Naive thymus-derived CD8-positive, alpha-beta T cell (primary cell): ENCODE data around the gene ZDHHC11B. TPM values are rescaled to one million over a fixed set of nuclear protein-coding genes. Genes with fewer than 3 reads are reported as not detected.
A peak's percentile ranks its signal among the peaks of the same experiment; 100 is the strongest.
"Not testable (repeated sequence)": the region's sequence is repeated elsewhere in the genome, so short reads cannot be mapped to it uniquely, and the experiment has no call there.

Experiments
- ATAC-seq, 2 donors: fragments of 150-1000 bp; cut with Tn5 transposase in 1 of 2; sonication (Bioruptor Pico), chemical (Tn5 transposase) in 1 of 2; 1 replicate in 1 of 2; 2 replicates in 1 of 2; pipeline ENCODE4 v1.10.0; 2021; ENCODE audit warnings: mild to moderate bottlenecking in 2 of 2, moderate library complexity in 2 of 2
- POLR2A ChIA-PET: fragments of 350-600 bp; sonication (Branson Sonifier 250); formaldehyde crosslinking; loops from one replicate; lab custom pipeline; 2021; ENCODE audit warnings: antibody characterized with exemption; lab: Charles Lee
- DNase-seq, 10 donors: peaks; one replicate each; pipeline versions ENCODE4 v3.0.0 to v3.0.0-alpha.2; 2020 to 2022
- H3K27ac Mint-ChIP-seq, 10 donors: one replicate each; pipeline ENCODE4 v1.8.0; 2020 to 2022; ENCODE audit warnings: mild to moderate bottlenecking in 10 of 10, mixed read lengths in 10 of 10, moderate library complexity in 4 of 10, inconsistent platforms in 1 of 10
- H3K27me3 Mint-ChIP-seq, 5 donors: one replicate each; pipeline ENCODE4 v1.8.0; 2021 to 2022; ENCODE audit warnings: mixed read lengths in 5 of 5
- H3K36me3 Mint-ChIP-seq, 3 donors: one replicate each; pipeline ENCODE4 v1.8.0; 2020 to 2022; ENCODE audit warnings: mixed read lengths in 3 of 3, mild to moderate bottlenecking in 2 of 3, inconsistent platforms in 1 of 3
- H3K4me1 Mint-ChIP-seq, 4 donors: one replicate each; pipeline ENCODE4 v1.8.0; 2021 to 2022; ENCODE audit warnings: mixed read lengths in 4 of 4
- H3K4me3 Mint-ChIP-seq, 10 donors: one replicate each; pipeline ENCODE4 v1.8.0; 2020 to 2022; ENCODE audit warnings: mild to moderate bottlenecking in 10 of 10, mixed read lengths in 10 of 10, moderate library complexity in 6 of 10, inconsistent platforms in 1 of 10
- H3K9me3 Mint-ChIP-seq, 9 donors: one replicate each; pipeline ENCODE4 v1.8.0; 2020 to 2022; ENCODE audit warnings: mixed read lengths in 9 of 9, mild to moderate bottlenecking in 3 of 9, inconsistent platforms in 1 of 9, moderate library complexity in 1 of 9
- polyA plus RNA-seq, 3 donors: library from polyadenylated mRNA; unstranded; fragments of 300-500 nt; fragmentation: Illumina TruSeq; gene quantifications; one replicate each; pipeline ENCODE4 v1.2.3, GENCODE V29; 2021
- total RNA-seq, 8 experiments: library from RNA in 2 of 8; stranded (reverse) in 2 of 8; gene quantifications; one replicate each; pipeline ENCODE4 v1.2.3 and lab custom pipeline; 2021 to 2026

Gene ZDHHC11B
- total and polyA plus RNA-seq, 5 experiments from 2014 or later, result 1.1 to 2.3 TPM; not detected in 3

DNA sequence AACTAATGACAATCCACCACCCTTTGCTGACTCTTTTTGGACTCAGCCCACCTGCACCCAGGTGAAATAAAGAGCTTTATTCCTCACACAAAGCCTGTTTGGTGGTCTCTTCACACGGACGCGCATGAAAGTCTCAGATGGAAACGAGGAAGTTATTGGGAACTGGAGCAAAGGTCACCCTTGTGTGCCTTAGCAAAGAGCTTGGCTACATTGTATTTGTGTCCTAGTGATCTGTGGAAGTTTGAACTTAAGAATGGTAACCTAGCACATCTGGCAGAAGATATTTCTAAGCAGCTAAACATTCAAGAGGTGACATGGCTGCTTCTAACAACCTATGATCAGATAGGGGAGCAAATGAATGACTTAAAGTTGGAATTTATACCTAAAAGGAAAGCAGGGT is 76.2 kb downstream of the ZDHHC11B start:
- H3K9me3 Mint-ChIP-seq, DNase-seq, ATAC-seq, H3K36me3 Mint-ChIP-seq, POLR2A ChIA-PET, H3K4me3 Mint-ChIP-seq, H3K4me1 Mint-ChIP-seq, H3K27ac Mint-ChIP-seq: not testable (repeated sequence)
- peaks cover 3 to 13% (median 8%) of the 10 kb centered on the region in 5 donors for H3K27me3 Mint-ChIP-seq

DNA sequence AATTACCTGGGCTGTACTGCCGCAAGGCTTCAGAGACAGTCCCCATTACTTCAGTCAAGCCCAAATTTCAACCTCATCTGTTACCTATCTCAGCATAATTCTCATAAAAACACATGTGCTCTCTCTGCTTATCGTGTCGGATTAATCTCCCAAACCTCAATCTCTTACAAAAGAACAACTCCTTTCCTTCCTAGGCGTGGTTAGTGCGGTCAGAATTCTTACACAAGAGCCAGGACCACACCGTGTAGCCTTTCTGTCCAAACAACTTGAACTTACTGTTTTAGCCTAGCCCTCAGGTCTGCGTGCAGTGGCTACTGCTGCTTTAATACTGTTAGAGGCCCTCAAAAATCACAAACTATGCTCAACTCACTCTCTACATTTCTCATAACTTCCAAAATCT is 78.4 kb downstream of the ZDHHC11B start:
- ATAC-seq, H3K4me3 Mint-ChIP-seq, H3K27ac Mint-ChIP-seq, H3K4me1 Mint-ChIP-seq, DNase-seq, H3K9me3 Mint-ChIP-seq, H3K27me3 Mint-ChIP-seq, POLR2A ChIA-PET, H3K36me3 Mint-ChIP-seq: not testable (repeated sequence)

DNA sequence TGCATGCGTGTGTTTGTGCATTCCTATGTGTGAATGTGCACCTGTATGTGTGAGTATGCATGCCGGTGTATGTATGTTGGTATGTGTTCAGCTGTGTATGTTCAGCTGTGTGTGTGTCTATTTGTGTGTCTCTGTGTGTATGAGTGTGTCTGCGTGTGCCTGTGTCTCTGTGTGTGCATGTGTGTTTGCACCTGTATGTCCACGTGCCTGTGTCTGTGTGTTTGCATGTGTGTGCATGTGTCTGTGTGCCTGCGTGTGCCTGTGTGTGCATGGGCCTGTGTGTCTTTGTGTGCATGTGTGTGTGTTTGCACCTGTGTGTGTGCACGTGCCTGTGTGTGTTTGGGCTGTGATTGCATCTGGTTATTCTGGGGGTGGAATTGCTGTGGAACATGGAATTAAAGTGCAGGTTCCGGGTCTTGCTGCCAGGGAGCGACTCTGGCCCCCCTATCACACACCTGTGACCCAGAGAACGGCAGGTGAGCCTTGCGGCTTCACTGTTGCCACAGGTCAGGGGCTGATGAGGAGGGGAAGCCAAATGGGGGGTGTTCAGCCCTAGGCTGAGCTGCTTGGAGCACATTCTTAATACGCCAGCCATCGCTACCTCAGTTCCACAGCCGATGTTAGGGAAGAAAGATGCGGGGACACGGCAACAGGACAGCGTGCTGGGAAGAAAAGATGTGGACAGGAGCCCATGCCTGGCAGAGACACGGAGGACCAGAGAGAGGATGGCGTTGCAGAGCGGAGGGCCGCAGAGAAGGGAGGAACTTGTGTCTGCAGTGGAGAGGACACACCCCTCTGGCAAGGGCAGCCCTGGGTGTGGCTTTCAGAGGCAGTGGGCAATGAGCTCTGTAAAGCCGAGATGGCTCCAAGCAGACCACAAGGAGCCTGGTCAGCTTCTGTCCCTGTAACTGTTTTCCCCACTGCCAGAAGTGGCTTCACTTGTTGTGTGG is 87.5 kb downstream of the ZDHHC11B start:
- H3K27me3 Mint-ChIP-seq, result not testable (repeated sequence)

DNA sequence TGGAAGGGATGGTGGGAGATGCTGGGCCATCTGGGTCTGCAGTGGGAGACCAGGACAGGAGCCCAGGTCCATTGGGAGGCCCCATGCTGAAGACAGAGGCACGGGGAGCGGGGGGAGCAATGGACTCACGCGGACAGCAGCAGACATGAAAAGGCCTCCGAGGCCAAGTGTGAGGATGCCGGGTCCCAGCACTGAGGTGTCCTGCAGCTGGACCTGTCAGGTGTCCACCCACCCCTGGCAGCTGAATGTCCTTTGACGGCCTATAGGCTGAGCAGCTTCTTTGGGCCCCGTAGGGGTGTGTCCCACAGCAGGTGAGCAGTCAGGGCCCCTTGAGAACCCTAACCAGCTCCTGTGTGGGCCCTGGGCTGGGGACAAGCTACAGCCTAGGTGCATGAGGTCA is 88.3 kb downstream of the ZDHHC11B start:
- POLR2A ChIA-PET, H3K9me3 Mint-ChIP-seq, DNase-seq, H3K27me3 Mint-ChIP-seq, H3K36me3 Mint-ChIP-seq, H3K4me3 Mint-ChIP-seq, H3K4me1 Mint-ChIP-seq, ATAC-seq, H3K27ac Mint-ChIP-seq: not testable (repeated sequence)

More for the DNA sequence above, 87.5 kb downstream of the ZDHHC11B start:
- H3K36me3 Mint-ChIP-seq, ATAC-seq, DNase-seq, H3K27ac Mint-ChIP-seq, POLR2A ChIA-PET, H3K4me3 Mint-ChIP-seq, H3K4me1 Mint-ChIP-seq, H3K9me3 Mint-ChIP-seq: not testable (repeated sequence)

DNA sequence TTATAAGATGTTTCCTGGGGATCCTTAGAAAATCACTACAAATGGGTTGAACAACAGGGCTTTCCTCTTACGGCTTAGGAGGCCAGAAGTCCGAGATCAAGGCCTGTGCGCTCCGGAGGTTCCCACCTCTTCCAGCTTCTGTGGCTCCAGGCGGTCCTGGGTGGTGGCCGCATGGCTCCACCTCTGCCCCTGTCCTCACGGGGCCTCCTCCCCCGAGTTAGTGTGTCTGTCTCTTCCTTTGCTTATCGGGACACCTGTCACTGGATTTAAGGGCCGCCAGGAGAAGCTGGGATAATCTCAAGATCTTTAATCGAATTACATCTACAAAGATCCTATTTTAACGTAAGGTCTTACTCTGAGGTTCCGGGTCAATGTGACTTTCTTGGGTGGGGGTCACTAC is 89.1 kb downstream of the ZDHHC11B start:
- H3K27ac Mint-ChIP-seq, H3K36me3 Mint-ChIP-seq, DNase-seq, POLR2A ChIA-PET, H3K9me3 Mint-ChIP-seq, H3K4me1 Mint-ChIP-seq, H3K4me3 Mint-ChIP-seq, ATAC-seq, H3K27me3 Mint-ChIP-seq: not testable (repeated sequence)

DNA sequence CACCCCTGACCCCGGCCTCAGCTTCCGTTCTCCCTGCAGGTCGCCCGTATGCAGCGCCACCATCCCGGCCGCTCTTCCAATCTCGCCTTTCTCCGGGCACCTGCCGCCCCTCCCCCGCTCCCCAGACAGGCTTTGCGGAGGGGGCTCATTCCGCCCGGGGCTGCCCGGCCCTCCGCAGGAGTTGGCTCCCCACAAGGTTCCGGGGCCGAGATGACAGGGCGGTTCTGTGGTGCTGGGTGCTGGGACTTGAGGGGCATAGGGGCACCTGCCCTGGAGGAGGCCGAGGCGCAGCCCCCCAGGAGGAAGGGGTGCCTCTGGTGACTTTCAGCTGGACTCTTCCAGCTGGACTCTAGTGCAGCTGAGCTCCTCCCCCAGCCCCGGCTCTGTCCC is 90.5 kb downstream of the ZDHHC11B start:
- POLR2A ChIA-PET, H3K4me1 Mint-ChIP-seq, H3K27me3 Mint-ChIP-seq, H3K27ac Mint-ChIP-seq, H3K9me3 Mint-ChIP-seq, DNase-seq, H3K36me3 Mint-ChIP-seq: not testable (repeated sequence)
- peak overlapping the region in 3 of 10 donors; percentile 27 to 81 (median 39) for H3K4me3 Mint-ChIP-seq
- ATAC-seq, result peak; percentile 15 to 16

DNA sequence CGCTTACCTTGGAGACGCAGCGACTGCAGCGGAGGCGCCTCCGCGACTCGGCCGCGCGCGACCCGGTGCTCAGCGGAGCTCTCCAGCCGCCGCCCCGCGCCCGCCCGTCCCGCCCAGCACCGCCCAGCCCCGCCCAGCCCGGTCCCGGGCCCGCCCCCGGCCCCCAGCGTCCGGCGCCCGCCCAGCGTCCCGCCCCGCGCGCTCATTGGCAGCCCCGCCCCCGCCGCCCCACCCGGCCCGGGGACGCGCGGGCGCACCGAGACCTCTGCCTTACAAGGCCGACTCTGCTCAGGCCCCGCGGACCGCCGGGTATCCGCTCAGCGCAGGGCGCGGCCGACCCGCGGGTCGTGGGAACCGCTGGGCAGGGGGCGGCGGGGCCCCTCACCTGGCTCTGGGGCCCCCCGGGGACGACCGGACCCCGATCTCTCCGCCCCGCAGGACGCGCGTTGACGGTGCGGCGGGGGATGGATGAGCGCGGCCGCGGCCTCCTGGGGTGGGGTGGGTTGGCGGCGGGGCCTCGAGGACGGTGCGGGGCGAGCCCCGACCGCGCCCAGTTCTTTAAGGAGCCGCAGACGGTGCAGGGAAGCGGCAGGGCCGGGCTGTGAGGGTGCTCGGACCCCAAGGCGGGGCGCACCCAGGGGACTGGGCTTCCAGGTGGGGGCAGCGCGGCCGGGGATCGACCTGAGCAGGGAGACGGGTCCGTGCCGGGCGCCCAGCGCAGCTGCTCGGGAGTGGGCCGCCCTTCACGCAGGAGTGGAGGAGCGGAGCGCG is 91.1 kb downstream of the ZDHHC11B start, which contains the start of gene TPPP:
TPPP (minus strand) TSS at position 82 of the 771 bp plus-strand sequence. CDS start 15,292 bp downstream, outside the sequence.
- DNase-seq (peak; percentile 48 to 83 (median 62)), ATAC-seq (peak; percentile 75 to 81)
- H3K4me1 Mint-ChIP-seq, H3K27me3 Mint-ChIP-seq, H3K36me3 Mint-ChIP-seq, H3K9me3 Mint-ChIP-seq, POLR2A ChIA-PET: not testable (repeated sequence)
- peak within 1 kb of the TSS in 1 of 10 donors; percentile 11 for H3K27ac Mint-ChIP-seq
- peak within 1 kb of the TSS in 9 of 10 donors; percentile 27 to 81 (median 59) for H3K4me3 Mint-ChIP-seq

DNA sequence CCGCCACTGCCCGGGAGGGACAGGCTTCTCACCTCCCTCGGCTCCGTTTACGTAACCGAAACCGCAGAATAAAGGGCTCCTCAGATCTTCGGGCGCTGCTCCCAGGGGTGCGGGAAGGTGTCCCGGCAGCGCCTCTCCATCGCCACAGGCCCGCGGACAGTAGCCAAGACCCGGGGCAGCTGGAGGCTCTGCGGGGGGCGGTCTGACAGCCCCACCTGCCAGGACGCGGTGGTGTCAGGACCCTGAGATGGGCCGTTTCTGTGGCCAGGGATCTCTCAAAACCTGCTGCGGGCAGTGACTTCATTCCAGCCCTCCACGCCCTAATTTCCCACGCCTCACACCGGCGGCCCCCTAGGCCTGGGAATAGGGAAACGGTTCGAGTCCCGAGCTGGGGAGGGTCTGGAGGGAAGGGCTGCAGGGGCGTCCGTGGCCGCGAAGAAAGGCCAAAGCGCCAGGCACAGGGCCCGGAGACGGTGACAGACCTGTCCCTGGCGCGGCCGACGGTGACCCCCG is 91.9 kb downstream of the ZDHHC11B start:
- H3K36me3 Mint-ChIP-seq, H3K27me3 Mint-ChIP-seq, H3K9me3 Mint-ChIP-seq, H3K4me1 Mint-ChIP-seq, POLR2A ChIA-PET: not testable (repeated sequence)
- H3K4me3 Mint-ChIP-seq, result peak overlapping the region in 9 of 10 donors; percentile 23 to 80 (median 59)
- DNase-seq (peak in 2 of 10 donors; percentile 27 to 36), ATAC-seq (peak; percentile 14 to 42)
- H3K27ac Mint-ChIP-seq, result peak overlapping the region in 1 of 10 donors; percentile 11

DNA sequence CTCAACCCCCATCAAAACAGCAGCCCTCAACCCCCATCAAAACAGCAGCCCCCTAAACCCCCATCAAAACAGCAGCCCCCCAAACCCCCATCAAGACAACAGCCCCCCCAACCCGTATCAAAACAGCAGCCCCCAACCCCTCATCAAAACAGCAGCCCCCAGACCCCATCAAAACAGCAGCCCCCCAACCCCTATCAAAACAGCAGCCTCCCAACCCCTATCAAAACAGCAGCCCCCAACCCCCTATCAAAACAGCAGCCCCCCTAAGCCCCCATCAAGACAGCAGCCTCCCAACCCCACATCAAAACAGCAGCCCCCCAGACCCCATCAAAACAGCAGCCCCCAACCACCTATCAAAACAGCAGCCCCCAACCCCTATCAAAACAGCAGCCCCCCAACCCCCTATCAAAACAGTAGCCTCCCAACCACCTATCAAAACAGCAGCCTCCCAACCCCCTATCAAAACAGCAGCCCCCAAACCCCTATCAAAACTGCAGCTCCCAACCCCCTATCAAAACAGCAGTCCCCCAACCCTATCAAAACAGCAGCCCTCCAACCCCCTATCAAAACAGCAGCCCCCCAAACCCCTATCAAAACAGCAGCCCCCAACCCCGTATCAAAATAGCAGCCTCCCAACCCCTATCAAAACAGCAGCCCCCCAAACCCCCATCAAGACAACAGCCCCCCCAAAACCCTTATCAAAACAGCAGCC is 92.6 kb downstream of the ZDHHC11B start:
- ATAC-seq, result no peak
- no peaks in the 10 kb centered on the region for H3K9me3 Mint-ChIP-seq
- no peaks in the 10 kb centered on the region for H3K36me3 Mint-ChIP-seq
- H3K27me3 Mint-ChIP-seq, result peaks cover 0 to 3% (median under 1%) of the 10 kb centered on the region in 5 donors
- peak overlapping the region in 9 of 10 donors; percentile 23 to 80 (median 59) for H3K4me3 Mint-ChIP-seq
- H3K4me1 Mint-ChIP-seq, result no peaks in the 10 kb centered on the region
- no peak for DNase-seq
- peak overlapping the region in 1 of 10 donors; percentile 11 for H3K27ac Mint-ChIP-seq
- POLR2A ChIA-PET, result no interaction called here

DNA sequence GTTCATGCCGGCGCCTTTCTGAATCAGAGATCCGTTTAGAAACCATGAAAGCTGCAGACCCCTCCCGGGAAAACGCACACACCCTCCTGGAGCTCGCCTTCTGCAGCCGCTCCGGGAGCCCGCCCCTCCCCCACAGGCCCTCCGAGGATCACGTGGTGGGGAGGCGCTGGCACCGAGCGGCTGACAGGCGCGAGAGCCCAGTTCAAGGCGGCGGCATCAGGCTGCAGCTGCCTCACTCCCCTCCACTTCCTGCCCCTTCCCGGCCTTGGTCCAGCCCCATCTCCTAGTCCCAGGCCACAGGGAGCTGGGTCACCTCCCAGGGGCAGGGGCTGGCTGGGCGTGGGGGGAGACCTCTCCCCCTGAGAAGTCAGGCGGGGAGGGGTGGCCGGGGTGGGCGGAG is 93.5 kb downstream of the ZDHHC11B start:
- H3K9me3 Mint-ChIP-seq, H3K27me3 Mint-ChIP-seq, POLR2A ChIA-PET, H3K4me3 Mint-ChIP-seq, DNase-seq, ATAC-seq, H3K27ac Mint-ChIP-seq, H3K36me3 Mint-ChIP-seq, H3K4me1 Mint-ChIP-seq: not testable (repeated sequence)

DNA sequence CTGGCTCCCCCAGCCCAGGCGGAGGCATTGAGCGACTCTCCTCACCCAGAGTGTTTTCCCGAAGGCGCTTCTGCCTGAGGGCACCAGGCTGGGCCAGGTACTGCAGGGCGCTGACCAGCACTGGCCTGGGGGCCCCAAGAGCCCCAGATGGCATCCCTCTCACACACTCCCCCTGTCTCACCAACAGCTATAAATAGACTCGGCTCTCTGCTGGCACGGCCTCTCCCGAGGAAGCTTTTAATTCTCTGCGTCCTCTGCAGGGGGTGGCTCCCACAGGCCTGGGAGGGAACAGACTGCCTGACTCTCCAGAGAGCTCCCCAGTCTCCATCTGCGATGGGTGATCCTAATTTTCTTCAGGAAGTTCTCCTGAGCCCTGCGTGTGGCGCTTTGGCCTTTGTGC is 94.2 kb downstream of the ZDHHC11B start:
- POLR2A ChIA-PET, H3K36me3 Mint-ChIP-seq, DNase-seq, ATAC-seq, H3K27me3 Mint-ChIP-seq, H3K4me3 Mint-ChIP-seq, H3K9me3 Mint-ChIP-seq, H3K27ac Mint-ChIP-seq, H3K4me1 Mint-ChIP-seq: not testable (repeated sequence)

DNA sequence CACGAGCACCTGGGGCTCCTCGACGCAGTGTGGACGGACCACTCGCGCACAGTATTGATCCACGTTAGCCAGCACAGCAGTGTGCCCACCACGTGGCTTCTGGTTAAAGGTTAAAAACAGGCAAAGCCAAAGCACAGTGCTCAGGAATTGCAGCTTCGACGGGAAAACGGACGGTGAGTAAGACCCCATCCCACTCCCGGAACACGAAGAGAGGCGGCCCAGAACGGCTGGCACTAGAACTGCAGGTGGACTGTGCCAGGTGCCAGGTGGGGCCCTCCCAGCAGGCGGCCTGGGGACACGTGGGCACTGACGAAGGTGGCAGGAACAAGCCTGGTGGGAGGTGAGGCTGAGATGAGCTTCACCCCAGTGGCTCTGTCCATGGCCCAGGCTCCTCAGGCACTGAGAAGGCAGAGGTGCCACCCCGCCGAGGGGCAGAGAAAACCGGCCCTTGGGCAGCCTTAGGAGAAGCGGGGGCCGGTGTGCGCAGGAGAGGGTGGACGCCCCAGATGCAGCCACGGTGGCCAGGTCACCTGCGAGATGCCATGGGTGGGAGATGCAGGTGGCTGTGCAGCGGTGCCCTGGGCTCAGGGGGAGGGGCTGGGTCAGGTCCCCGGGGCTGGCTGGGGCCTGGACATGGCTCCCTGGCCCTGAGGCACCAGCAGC is 96.0 kb downstream of the ZDHHC11B start:
- H3K27me3 Mint-ChIP-seq, result peaks cover 0 to 24% (median 0%) of the 10 kb centered on the region in 5 donors
- ATAC-seq, H3K27ac Mint-ChIP-seq, H3K36me3 Mint-ChIP-seq, DNase-seq, H3K4me1 Mint-ChIP-seq, H3K4me3 Mint-ChIP-seq, POLR2A ChIA-PET, H3K9me3 Mint-ChIP-seq: not testable (repeated sequence)
